ENCODE data around the gene FAM110A.

FAM110A gene

GRCh38 chr20:881783-882144, 48.2 kb downstream of the FAM110A start:
- TF ChIP-seq, protein P1, sequence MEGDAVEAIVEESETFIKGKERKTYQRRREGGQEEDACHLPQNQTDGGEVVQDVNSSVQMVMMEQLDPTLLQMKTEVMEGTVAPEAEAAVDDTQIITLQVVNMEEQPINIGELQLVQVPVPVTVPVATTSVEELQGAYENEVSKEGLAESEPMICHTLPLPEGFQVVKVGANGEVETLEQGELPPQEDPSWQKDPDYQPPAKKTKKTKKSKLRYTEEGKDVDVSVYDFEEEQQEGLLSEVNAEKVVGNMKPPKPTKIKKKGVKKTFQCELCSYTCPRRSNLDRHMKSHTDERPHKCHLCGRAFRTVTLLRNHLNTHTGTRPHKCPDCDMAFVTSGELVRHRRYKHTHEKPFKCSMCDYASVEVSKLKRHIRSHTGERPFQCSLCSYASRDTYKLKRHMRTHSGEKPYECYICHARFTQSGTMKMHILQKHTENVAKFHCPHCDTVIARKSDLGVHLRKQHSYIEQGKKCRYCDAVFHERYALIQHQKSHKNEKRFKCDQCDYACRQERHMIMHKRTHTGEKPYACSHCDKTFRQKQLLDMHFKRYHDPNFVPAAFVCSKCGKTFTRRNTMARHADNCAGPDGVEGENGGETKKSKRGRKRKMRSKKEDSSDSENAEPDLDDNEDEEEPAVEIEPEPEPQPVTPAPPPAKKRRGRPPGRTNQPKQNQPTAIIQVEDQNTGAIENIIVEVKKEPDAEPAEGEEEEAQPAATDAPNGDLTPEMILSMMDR (IDR thresholded peaks at IDR 0.05; ENCODE audit: extremely low read depth, insufficient read depth, missing control alignments), result no peak
- no peak for DNase-seq (ENCODE audit: low spot score)
- in situ Hi-C loops (cut with MboI; ENCODE audit: low pct_unique_long_range_greater_than_20kb, low sequenced_read_pairs, unreplicated experiment), result no loop called here

DNA sequence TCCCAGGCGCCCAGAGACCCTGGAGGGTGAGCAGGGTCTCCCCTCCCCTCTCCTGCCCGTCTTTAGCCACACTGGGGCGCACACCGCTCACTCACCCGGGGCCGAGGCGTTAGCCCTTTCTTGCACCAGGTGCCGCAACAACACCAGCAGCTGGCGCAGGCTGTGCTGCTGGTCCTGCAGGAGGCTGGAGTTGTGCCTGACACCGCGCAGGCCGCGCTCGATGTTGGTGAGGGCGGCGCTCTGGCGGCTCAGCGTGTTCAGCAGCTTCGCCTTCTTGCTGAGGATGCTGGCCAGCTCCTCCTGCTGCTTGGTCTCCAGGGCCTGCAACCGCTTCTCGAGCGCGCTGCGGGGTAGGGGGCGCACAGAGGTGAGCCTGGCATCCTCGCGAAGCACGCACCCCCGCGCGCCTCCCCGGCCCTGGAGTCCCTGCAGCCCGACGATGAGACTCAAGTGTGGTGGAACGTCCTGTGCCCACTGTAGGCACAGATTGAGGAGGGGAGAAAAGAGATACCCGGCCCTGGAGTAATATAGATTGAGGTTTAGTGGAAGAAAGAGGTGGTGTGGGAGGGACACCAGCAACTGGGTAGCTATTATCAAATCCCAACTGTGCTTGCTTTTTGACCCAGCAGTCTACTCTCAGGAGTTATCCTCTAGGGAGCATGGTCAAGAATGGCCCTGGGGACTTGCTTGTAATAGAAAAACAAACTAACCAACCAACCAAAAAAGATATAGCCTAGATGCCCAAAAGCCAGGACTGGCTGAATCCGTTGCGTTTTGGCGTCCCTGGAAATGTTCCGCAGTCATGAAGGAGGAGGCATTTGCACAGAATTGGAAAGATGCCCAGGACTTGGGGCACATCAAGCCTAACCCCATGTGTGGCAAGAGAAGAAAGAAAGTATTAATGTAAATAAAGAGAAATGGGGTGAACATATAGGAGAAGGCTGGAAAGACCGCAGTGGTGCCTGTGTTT, 51.8 kb downstream of the FAM110A start:
- DNase-seq (ENCODE audit: low spot score), result no peak
- in situ Hi-C loops (cut with MboI; ENCODE audit: low pct_unique_long_range_greater_than_20kb, low sequenced_read_pairs, unreplicated experiment), result no loop called here

GRCh38 chr20:887137-887536, 53.6 kb downstream of the FAM110A start:
- TF ChIP-seq, protein P1 (IDR thresholded peaks at IDR 0.05; ENCODE audit: extremely low read depth, insufficient read depth, missing control alignments), result no peak
- in situ Hi-C loops (cut with MboI; ENCODE audit: low pct_unique_long_range_greater_than_20kb, low sequenced_read_pairs, unreplicated experiment), result no loop called here
- DNase-seq (ENCODE audit: low spot score), result no peak

More for the DNA sequence above, 51.8 kb downstream of the FAM110A start:
- TF ChIP-seq, protein P1 (IDR thresholded peaks at IDR 0.05; ENCODE audit: extremely low read depth, insufficient read depth, missing control alignments), result no peak

GRCh38 chr20:888057-888456, 54.5 kb downstream of the FAM110A start:
- no peak for DNase-seq (ENCODE audit: low spot score)
- TF ChIP-seq, protein P1 (IDR thresholded peaks at IDR 0.05; ENCODE audit: extremely low read depth, insufficient read depth, missing control alignments), result no peak
- in situ Hi-C loops (cut with MboI; ENCODE audit: low pct_unique_long_range_greater_than_20kb, low sequenced_read_pairs, unreplicated experiment), result no loop called here

DNA sequence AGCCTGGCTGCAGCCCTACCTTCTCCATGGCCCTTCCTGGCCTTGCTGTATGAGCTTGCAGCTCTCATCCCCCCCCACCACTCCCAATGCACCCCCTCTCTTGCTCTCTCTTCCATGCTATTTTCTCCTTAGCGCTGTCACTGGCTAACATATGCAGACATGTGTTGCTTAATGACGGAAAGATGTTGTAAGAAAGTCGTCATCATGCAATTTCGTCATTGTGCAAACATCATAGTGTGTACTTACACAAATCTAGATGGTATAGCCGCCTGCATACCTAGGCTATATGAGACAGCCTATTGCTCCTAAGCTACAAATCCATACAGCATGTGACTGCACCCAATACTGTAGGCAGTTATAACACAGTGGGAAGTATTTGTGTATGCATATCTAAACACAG, 55.6 kb downstream of the FAM110A start:
- in situ Hi-C loops (cut with MboI; ENCODE audit: low pct_unique_long_range_greater_than_20kb, low sequenced_read_pairs, unreplicated experiment), result no loop called here
- TF ChIP-seq, protein P1 (IDR thresholded peaks at IDR 0.05; ENCODE audit: extremely low read depth, insufficient read depth, missing control alignments), result no peak

GRCh38 chr20:889932-890463, 56.5 kb downstream of the FAM110A start:
- in situ Hi-C loops (cut with MboI; ENCODE audit: low pct_unique_long_range_greater_than_20kb, low sequenced_read_pairs, unreplicated experiment), result no loop called here
- TF ChIP-seq, protein P1 (IDR thresholded peaks at IDR 0.05; ENCODE audit: extremely low read depth, insufficient read depth, missing control alignments), result no peak
- no peak for DNase-seq (ENCODE audit: low spot score)

More for the DNA sequence above, 55.6 kb downstream of the FAM110A start:
- no peak for DNase-seq (ENCODE audit: low spot score)
